ACHN (cell line): ENCODE results near the gene TFEC.
"Not testable (repeated sequence)": the region's sequence is repeated elsewhere in the genome, so short reads cannot be mapped to it uniquely, and the experiment has no call there.

Experiments used
- DNase-seq: peaks from one replicate; pipeline ENCODE4 v3.0.0-alpha.2; 2015
- in situ Hi-C: cut with HindIII; loops from 2 replicates; pipeline ENCODE4 v1.10.0; 2017; ENCODE audit warnings: low sequenced_read_pairs, low pct_ligation_motif_present, low pct_unique_long_range_greater_than_20kb

Gene TFEC

GRCh38 chr7:116030651-116031276 lies at the start of gene TFEC:
Gene TFEC (minus strand): TSS chr7:116030763. CDS start chr7:115984441, 46,322 bp downstream.
- DNase-seq = no peak
- in situ Hi-C loops = no loop called here

- in situ Hi-C loops = no loop called here
- no peak for DNase-seq
Measured at GRCh38 chr7:116075351-116076145, 45.0 kb upstream of the TFEC start.

GRCh38 chr7:116071629-116072028 lies 41.1 kb upstream of the TFEC start:
- in situ Hi-C loops = no loop called here
- no peak for DNase-seq

- no peak for DNase-seq
Measured at GRCh38 chr7:116064179-116064578, 33.6 kb upstream of the TFEC start.

GRCh38 chr7:116062666-116063065 lies 32.1 kb upstream of the TFEC start:
- no peak for DNase-seq
- in situ Hi-C loops = no loop called here

More at GRCh38 chr7:116064179-116064578, 33.6 kb upstream of the TFEC start:
- in situ Hi-C loops = no loop called here

- DNase-seq = no peak
- in situ Hi-C loops = no loop called here
Measured at GRCh38 chr7:116052006-116052405, 21.4 kb upstream of the TFEC start.

GRCh38 chr7:116047261-116047660 lies 16.7 kb upstream of the TFEC start:
- DNase-seq, in situ Hi-C loops: not testable (repeated sequence)

- in situ Hi-C loops = no loop called here
Measured at GRCh38 chr7:116045532-116045931, 15.0 kb upstream of the TFEC start.

GRCh38 chr7:116041615-116042014 lies 11.1 kb upstream of the TFEC start:
- no peak for DNase-seq
- in situ Hi-C loops = no loop called here

More at GRCh38 chr7:116045532-116045931, 15.0 kb upstream of the TFEC start:
- no peak for DNase-seq

GRCh38 chr7:116037401-116037800 lies 6.8 kb upstream of the TFEC start:
- in situ Hi-C loops = no loop called here
- DNase-seq = no peak

GRCh38 chr7:116034411-116034810 lies 3.8 kb upstream of the TFEC start:
- in situ Hi-C loops = no loop called here
- DNase-seq = no peak

- in situ Hi-C loops = no loop called here
- no peak for DNase-seq
Measured at GRCh38 chr7:116032886-116033285, 2.3 kb upstream of the TFEC start.

- no peak for DNase-seq
- in situ Hi-C loops = no loop called here
Measured at GRCh38 chr7:116028787-116029186, 1.8 kb downstream of the TFEC start.

- no peak for DNase-seq
Measured at GRCh38 chr7:116027786-116028185, 2.8 kb downstream of the TFEC start.

GRCh38 chr7:116024826-116025809 lies 5.4 kb downstream of the TFEC start:
- DNase-seq = no peak
- in situ Hi-C loops = no loop called here

More at GRCh38 chr7:116027786-116028185, 2.8 kb downstream of the TFEC start:
- in situ Hi-C loops = no loop called here

- no peak for DNase-seq
- in situ Hi-C loops = no loop called here
Measured at GRCh38 chr7:116021237-116021636, 9.3 kb downstream of the TFEC start.

GRCh38 chr7:116018731-116019130 lies 11.8 kb downstream of the TFEC start:
- in situ Hi-C loops = no loop called here
- DNase-seq = no peak

- DNase-seq = no peak
- in situ Hi-C loops = no loop called here
Measured at GRCh38 chr7:116013675-116014074, 16.9 kb downstream of the TFEC start.

- DNase-seq = no peak
- in situ Hi-C loops = no loop called here
Measured at GRCh38 chr7:116011584-116011983, 19.0 kb downstream of the TFEC start.
